Esophagus squamous epithelium (tissue), 5 donors: Measurements from ENCODE around the gene TAF4. TPM values are rescaled to one million over a fixed set of nuclear protein-coding genes. Genes with fewer than 3 reads are reported as not detected.
A peak's percentile ranks its signal among the peaks of the same experiment; 100 is the strongest.

Experiments used
- DNase-seq: peaks from one replicate; lab custom pipeline; 2025; lab: John Stamatoyannopoulos, UW
- H3K27ac ChIP-seq, 4 donors: fragments of 200-600 bp; sonication (generic); one replicate each; pipeline ENCODE4 v1.5.1; 2016 to 2019; ENCODE audit warnings: mild to moderate bottlenecking in 1 of 4
- H3K27me3 ChIP-seq, 4 donors: fragments of 200-600 bp; sonication (generic); 1 replicate in 3 of 4; 2 replicates in 1 of 4; pipeline versions ENCODE4 v1.5.1 to v1.6.0; 2017 to 2021; ENCODE audit warnings: antibody characterized with exemption in 1 of 4
- H3K36me3 ChIP-seq, 3 donors: fragments of 200-600 bp; sonication (generic); one replicate each; pipeline ENCODE4 v1.5.1; 2016 to 2019
- H3K4me1 ChIP-seq, 3 donors: fragments of 200-600 bp; sonication (generic); one replicate each; pipeline ENCODE4 v1.5.1; 2017 to 2019
- H3K4me3 ChIP-seq, 4 donors: fragments of 200-600 bp; sonication (generic); 1 replicate in 3 of 4; 2 replicates in 1 of 4; pipeline ENCODE4 v1.5.1; 2016 to 2019; ENCODE audit warnings: mild to moderate bottlenecking in 2 of 4, moderate library complexity in 1 of 4
- H3K9me3 ChIP-seq, 3 donors: fragments of 200-600 bp; sonication (generic); one replicate each; pipeline ENCODE4 v1.5.1; 2016 to 2019
- CTCF ChIP-seq, 6 experiments: fragments of 450-650 bp in 4 of 6; fragments of 200-600 bp in 2 of 6; sonication (generic) in 2 of 6; IDR thresholded peaks; one replicate each; pipeline ENCODE4 v1.5.1; 2016 to 2019; ENCODE audit warnings: antibody characterized with exemption in 6 of 6, mild to moderate bottlenecking in 4 of 6, moderate library complexity in 4 of 6
- POLR2A ChIP-seq, 4 donors: fragments of 450-650 bp; IDR thresholded peaks; one replicate each; pipeline ENCODE4 v1.6.1; 2017; ENCODE audit warnings: antibody characterized with exemption in 4 of 4, mild to moderate bottlenecking in 4 of 4, moderate library complexity in 3 of 4
- WGBS, 2 donors: methylation state at CpG; one replicate each; pipeline ENCODE4 v1.1.5; 2018; 5-methylcytosine and 5-hydroxymethylcytosine counted together
- intact Hi-C: fragments of 100-400 bp; cut with DNase I; formaldehyde crosslinking; loops from one replicate; pipeline ENCODE4 v1.15.0; 2022
- total RNA-seq, 4 donors: library from RNA; depleted of rRNA; stranded (reverse); fragments of >200 nt; gene quantifications; one replicate each; pipeline ENCODE4 v1.1.0, GENCODE V29; 2016
- donor health status: DM: yes; HTN: yes; CAD: no.

The TAF4 gene
- total RNA-seq, 4 donors from 2014 or later: 4.9 to 16.5 (median 14.4) TPM

- Histone ChIP-seq H3K9me3 (no peaks in the 10 kb centered on the region), H3K27ac (no peak overlapping the region), H3K27me3 (no peaks in the 10 kb centered on the region), H3K4me3 (no peak overlapping the region), H3K36me3 (peaks cover 5 to 42% (median 12%) of the 10 kb centered on the region in 3 donors), H3K4me1 (peaks cover 0 to 36% (median 0%) of the 10 kb centered on the region in 3 donors)
- intact Hi-C loops: loop anchor here (5.0 kb wide), 1 partner anchor 123 kb away; no protein-coding TSS in a partner anchor
- TF ChIP-seq POLR2A (IDR thresholded peaks at IDR 0.05): no peak
- TF ChIP-seq CTCF (IDR thresholded peaks at IDR 0.05): no peak
- no peak for DNase-seq
- WGBS, 2 donors: 100% methylated on average over 4 of the region's 12 CpGs
Observed at GRCh38 chr20:62014488-62014775, 51.2 kb downstream of the TAF4 start.

- intact Hi-C loops: loop anchor here (5.0 kb wide), 1 partner anchor 125 kb away; no protein-coding TSS in a partner anchor
Observed at GRCh38 chr20:62012631-62013030, 53.0 kb downstream of the TAF4 start.

GRCh38 chr20:62011938-62012534, 53.6 kb downstream of the TAF4 start:
- Histone ChIP-seq H3K27me3 (no peaks in the 10 kb centered on the region), H3K4me1 (peaks cover 0 to 32% (median 0%) of the 10 kb centered on the region in 3 donors), H3K27ac (no peak overlapping the region), H3K4me3 (no peak overlapping the region), H3K36me3 (peaks cover 9 to 66% (median 31%) of the 10 kb centered on the region in 3 donors), H3K9me3 (no peaks in the 10 kb centered on the region)
- intact Hi-C loops: loop anchor here (5.0 kb wide), 1 partner anchor 125 kb away; no protein-coding TSS in a partner anchor
- no peak for DNase-seq
- TF ChIP-seq CTCF (IDR thresholded peaks at IDR 0.05) (no peak), POLR2A (IDR thresholded peaks at IDR 0.05) (no peak)
- WGBS, 2 donors: 91% methylated on average over 16 to 27 of the region's 27 CpGs

More at GRCh38 chr20:62012631-62013030, 53.0 kb downstream of the TAF4 start:
- WGBS, 2 donors: 91 to 93% methylated on average over 12 of the region's 12 CpGs
- H3K27me3 ChIP-seq: no peaks in the 10 kb centered on the region
- no peak overlapping the region for H3K4me3 ChIP-seq
- H3K27ac ChIP-seq: no peak overlapping the region
- peaks cover 0 to 32% (median 0%) of the 10 kb centered on the region in 3 donors for H3K4me1 ChIP-seq
- H3K9me3 ChIP-seq: no peaks in the 10 kb centered on the region
- no peak for TF ChIP-seq CTCF (IDR thresholded peaks at IDR 0.05)
- TF ChIP-seq POLR2A (IDR thresholded peaks at IDR 0.05): no peak
- peaks cover 9 to 60% (median 30%) of the 10 kb centered on the region in 3 donors for H3K36me3 ChIP-seq
- DNase-seq: no peak

GRCh38 chr20:62011403-62011790, 54.3 kb downstream of the TAF4 start:
- H3K36me3 ChIP-seq: peaks cover 13 to 72% (median 32%) of the 10 kb centered on the region in 3 donors
- H3K27me3 ChIP-seq: no peaks in the 10 kb centered on the region
- intact Hi-C loops: loop anchor here (5.0 kb wide), 1 partner anchor 126 kb away; no protein-coding TSS in a partner anchor
- peaks cover 0 to 27% (median 0%) of the 10 kb centered on the region in 3 donors for H3K4me1 ChIP-seq
- no peak for TF ChIP-seq POLR2A (IDR thresholded peaks at IDR 0.05)
- no peak for TF ChIP-seq CTCF (IDR thresholded peaks at IDR 0.05)
- no peak overlapping the region for H3K4me3 ChIP-seq
- H3K27ac ChIP-seq: no peak overlapping the region
- H3K9me3 ChIP-seq: no peaks in the 10 kb centered on the region
- DNase-seq: no peak
- 58 to 65% methylated on average over 2 to 6 of the region's 6 CpGs for WGBS, 2 donors

- Histone ChIP-seq H3K36me3 (peaks cover 17 to 79% (median 38%) of the 10 kb centered on the region in 3 donors), H3K27me3 (no peaks in the 10 kb centered on the region), H3K27ac (no peak overlapping the region), H3K9me3 (no peaks in the 10 kb centered on the region), H3K4me1 (peaks cover 0 to 21% (median 0%) of the 10 kb centered on the region in 3 donors), H3K4me3 (no peak overlapping the region)
- no peak for DNase-seq
- 34 to 36% methylated on average over 11 to 12 of the region's 13 CpGs for WGBS, 2 donors
- TF ChIP-seq POLR2A (IDR thresholded peaks at IDR 0.05) (no peak), CTCF (IDR thresholded peaks at IDR 0.05) (peak; percentile 54 to 80 (median 63))
- intact Hi-C loops: loop anchor here (5.0 kb wide), 1 partner anchor 127 kb away; no protein-coding TSS in a partner anchor
Observed at GRCh38 chr20:62010551-62011402, 54.9 kb downstream of the TAF4 start.
